Hypothalamus (tissue), 51 donors: ENCODE data around the gene TGM2.

Experiments
- DNase-seq, 51 donors: peaks; one replicate each; lab custom pipeline; 2025; lab: John Stamatoyannopoulos, UW

TGM2 gene

GRCh38 chr20:38165089-38165965, at the start of gene TGM2:
TSS of gene TGM2 (minus strand) at chr20:38165270. CDS start at chr20:38165198, 72 bp downstream.
- peak in 17 of 51 donors; percentile 5 to 48 (median 14) for DNase-seq

DNA sequence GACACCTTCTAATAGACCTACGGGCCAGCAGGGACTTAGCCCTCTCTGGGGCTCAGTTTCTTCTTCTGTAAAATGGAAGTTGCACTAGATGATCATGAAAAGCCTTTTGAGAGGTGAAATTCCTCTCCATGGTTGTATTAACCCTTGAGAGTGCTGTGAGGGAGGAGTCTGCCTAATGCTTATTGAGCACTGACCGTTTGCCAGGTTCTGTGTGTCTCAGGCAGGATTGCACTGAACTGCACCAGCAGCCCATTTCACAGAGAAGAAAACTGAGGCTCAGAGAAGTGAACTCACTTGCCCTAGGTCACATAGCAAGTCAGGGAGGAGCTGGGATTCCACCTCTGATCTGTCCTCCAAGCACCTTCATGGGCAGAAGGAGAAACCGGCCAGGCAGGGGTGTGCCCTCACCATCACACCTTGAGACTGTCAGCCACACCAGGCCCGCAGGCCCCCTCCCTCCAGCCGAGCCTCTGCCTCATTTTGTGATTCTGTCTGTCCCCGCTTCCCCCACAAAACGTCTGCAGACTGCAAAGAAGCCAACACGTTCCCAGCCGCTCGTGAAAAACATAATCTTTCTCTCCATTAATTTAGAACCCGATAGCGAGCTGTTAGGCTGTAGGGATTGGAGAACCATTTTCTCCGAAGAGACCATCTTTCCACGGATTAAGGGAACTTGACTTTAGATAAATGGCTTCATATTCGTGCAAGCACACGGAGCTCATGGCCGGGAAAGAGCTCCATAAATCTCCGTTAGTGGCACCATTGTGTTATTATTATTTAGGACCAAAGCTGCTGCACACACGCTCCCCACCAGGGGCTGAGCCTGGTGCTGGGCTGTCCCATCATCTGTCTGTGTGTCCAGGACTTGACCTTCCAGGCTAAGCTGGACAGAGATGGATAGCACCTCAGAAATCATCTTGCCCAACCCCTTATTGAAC, 49.5 kb upstream of the TGM2 start:
- peak in 1 of 51 donors; percentile 15 for DNase-seq

DNA sequence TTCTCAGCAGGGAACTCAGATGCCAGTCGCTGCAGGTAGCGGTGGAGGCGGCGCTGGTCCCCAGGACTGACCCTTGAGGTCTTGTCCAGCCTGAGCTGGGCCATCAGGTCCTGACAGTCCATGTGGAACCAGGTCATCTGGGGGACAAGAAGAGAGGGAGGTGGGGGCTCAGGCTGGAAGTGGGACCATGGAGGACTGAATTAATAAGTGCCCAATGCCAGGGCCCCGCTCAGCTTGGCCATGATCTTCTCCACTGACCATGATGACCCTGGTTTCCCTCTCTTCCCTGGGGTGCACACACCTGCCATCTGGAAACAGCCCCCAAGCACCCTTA, 48.5 kb upstream of the TGM2 start:
- no peak for DNase-seq

DNA sequence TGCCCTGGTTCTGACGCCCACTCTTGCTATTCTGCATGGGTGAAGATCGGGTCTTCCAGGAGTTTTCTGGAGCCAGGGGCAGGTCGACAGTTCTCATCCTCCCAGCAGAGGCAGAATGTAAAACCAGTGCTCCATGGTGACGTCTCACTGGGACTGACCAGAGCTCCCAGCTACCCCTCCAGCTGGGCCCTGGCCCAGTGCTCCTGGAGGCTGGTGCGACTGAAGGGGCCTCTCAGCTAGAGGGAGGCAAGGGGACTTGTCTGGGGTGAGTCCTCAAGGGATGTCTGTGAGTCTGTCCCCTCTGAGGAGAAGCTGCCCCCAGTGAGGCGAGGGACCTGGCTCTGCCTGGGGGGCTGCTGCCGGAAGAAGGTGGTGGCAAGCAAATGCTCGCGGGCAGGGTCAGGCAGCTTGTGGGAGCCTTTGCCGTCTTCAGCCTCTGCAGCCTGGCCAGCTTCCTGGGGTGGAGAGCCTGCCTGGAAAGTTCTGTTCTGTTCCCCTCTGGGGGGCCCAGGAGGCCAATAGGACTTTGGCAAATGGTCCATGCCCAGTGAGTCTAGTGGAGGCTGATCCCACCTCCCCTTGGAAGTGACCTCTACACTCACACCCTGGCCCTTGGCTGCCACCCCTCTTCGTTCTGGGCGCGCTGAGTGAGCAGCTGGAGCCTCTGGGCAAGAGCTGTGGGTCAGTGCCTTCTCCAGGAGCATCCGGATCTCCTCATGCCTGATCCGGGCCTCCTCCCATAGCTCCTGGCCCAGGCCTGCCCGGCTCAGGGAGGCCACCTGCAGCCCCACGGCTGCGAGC, 47.9 kb upstream of the TGM2 start:
- peak in 2 of 51 donors; percentile 13 to 36 for DNase-seq

- DNase-seq = peak in 16 of 51 donors; percentile 6 to 44 (median 22)
Measured at GRCh38 chr20:38211200-38212097, 46.4 kb upstream of the TGM2 start.

DNA sequence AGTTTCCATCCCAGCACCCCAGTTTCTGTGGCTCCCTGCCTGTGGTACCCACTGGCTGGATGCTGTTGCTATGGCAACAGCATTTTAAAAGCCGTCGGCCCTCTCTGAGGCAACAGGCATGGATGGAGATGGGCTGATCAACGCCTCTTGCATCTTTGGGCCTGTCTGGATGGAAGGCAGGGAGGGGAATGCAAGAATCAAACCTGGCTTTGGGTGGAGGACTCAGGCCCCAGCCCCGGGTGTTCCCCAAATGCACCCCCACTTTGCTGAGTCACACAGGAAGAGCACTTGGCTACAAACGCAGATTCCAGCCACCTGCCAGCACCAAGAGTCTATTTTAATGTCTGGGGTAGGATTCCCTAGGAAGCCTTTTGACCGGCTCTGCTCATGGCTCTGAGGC, 45.7 kb upstream of the TGM2 start:
- DNase-seq = peak in 10 of 51 donors; percentile 11 to 44 (median 30)

- DNase-seq = no peak
Measured at GRCh38 chr20:38209736-38210405, 44.8 kb upstream of the TGM2 start.

GRCh38 chr20:38209054-38209675, 44.1 kb upstream of the TGM2 start:
- no peak for DNase-seq

GRCh38 chr20:38208523-38208922, 43.5 kb upstream of the TGM2 start:
- no peak for DNase-seq

DNA sequence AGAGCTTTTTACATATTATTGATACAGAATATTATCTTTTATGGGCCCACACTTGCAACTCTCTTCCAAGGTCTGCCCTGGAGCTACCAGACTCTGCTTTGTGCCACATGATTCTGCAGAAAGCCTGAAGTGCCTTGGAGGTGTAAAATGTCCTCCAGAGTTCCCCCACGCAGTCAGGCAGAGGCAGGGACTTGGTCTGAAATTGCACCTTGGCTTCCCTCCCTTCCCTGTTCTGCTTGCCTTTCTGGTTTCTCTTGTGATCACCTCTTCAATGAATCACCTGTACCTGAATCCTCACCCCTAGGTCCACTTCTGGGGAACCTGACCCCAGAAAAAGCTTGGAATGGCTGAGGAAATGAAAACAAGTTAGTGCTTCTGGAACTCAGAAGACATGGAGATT, 43.0 kb upstream of the TGM2 start:
- DNase-seq = no peak

DNA sequence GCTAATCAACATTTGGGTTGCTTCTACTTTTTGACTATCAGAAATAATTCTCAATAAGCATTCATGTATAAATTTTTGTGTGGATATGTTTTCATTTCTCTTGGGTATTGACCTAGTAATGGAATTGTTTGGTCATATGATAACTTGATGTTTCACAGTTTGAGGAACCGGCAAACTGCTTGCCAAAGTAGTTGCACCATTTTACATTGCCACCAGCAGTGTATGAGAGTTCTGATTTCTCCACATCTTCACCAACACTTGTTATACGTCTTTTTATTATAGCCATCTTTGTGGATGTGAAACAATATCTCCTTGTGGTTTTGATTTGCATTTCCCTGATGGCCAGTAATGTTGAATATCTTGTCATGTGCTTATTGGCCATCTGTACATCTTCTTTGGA, 42.6 kb upstream of the TGM2 start:
- no peak for DNase-seq

- DNase-seq = no peak
Measured at GRCh38 chr20:38205001-38205400, 39.9 kb upstream of the TGM2 start.

DNA sequence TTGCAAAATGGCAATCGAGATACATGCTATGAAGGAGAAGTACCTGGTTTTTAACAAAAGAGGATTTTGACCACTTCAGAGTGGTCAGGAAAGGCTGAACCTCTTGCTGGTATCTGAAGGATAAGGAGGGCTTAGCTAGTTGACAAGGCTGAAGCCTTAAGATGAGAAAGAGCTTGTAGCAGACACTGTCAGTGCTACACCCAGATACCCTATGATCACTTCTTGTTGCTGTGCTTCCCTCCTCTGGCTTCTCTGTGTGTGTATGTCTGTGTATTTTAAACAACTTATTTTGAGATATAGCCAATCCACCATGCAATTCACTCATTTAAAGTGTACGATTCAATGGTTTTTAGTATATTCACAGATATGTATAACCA, 38.9 kb upstream of the TGM2 start:
- no peak for DNase-seq

GRCh38 chr20:38203337-38203980, 38.4 kb upstream of the TGM2 start:
- peak in 1 of 51 donors; percentile 19 for DNase-seq

- no peak for DNase-seq
Measured at GRCh38 chr20:38202982-38203293, 37.9 kb upstream of the TGM2 start.

GRCh38 chr20:38202153-38202981, 37.3 kb upstream of the TGM2 start:
- no peak for DNase-seq

GRCh38 chr20:38201356-38201755, 36.3 kb upstream of the TGM2 start:
- no peak for DNase-seq
